AG04450 (cell line): ENCODE measurements around the gene ZSCAN21. TPM values are rescaled to one million over a fixed set of nuclear protein-coding genes. Genes with fewer than 3 reads are reported as not detected.

Experiments used
- CTCF ChIA-PET: fragments of 300-600, 350-600 bp; formaldehyde crosslinking; extraction: SDS; loops from one replicate; lab custom pipeline; 2022; ENCODE audit warnings: antibody characterized with exemption, inconsistent platforms; lab: Charles Lee
- POLR2A ChIA-PET: fragments of 350-600 bp; formaldehyde crosslinking; extraction: SDS; loops from one replicate; lab custom pipeline; 2021; ENCODE audit warnings: antibody characterized with exemption, inconsistent platforms; lab: Yijun Ruan, JAX
- DNase-seq: peaks from one replicate; pipeline ENCODE4 v3.0.0-alpha.2; 2011; ENCODE audit warnings: low read depth, low spot score
- H3K27ac ChIP-seq: one replicate; pipeline ENCODE4 v1.5.1; 2012; ENCODE audit warnings: low read depth, low read length, control low read depth
- H3K27me3 ChIP-seq: one replicate; pipeline ENCODE4 v1.6.0; 2012; ENCODE audit warnings: low read length; ENCODE audit not compliant: control insufficient read depth, insufficient read depth
- H3K4me3 ChIP-seq: 2 replicates; pipeline ENCODE4 v1.5.1; 2011; ENCODE audit warnings: mild to moderate bottlenecking, low read depth, low read length, control low read depth
- H3K9me3 ChIP-seq: 2 replicates; pipeline ENCODE4 v1.5.1; 2012; ENCODE audit warnings: low read length; ENCODE audit not compliant: control insufficient read depth, insufficient read depth
- polyA plus RNA-seq: library from polyadenylated mRNA; depleted of rRNA; stranded (reverse); fragments of >200 nt; gene quantifications from 2 replicates; pipeline ENCODE4 v1.2.3, GENCODE V29; 2011; rRNA removed
- small RNA-seq: library from RNA; depleted of rRNA; stranded (forward); fragments of <200 nt; gene quantifications from one replicate; pipeline ENCODE3, GENCODE V24; 2012; ENCODE audit warnings: low read depth; ENCODE audit not compliant: insufficient read length
- TF ChIP-seq, protein P1 (sequence below): IDR thresholded peaks from 2 replicates; pipeline ENCODE4 v1.5.1; 2011; ENCODE audit warnings: low read depth, low read length, control low read depth, inconsistent platforms

ZSCAN21 gene
- polyA plus RNA-seq, 1 experiment: 15.2 TPM

DNA sequence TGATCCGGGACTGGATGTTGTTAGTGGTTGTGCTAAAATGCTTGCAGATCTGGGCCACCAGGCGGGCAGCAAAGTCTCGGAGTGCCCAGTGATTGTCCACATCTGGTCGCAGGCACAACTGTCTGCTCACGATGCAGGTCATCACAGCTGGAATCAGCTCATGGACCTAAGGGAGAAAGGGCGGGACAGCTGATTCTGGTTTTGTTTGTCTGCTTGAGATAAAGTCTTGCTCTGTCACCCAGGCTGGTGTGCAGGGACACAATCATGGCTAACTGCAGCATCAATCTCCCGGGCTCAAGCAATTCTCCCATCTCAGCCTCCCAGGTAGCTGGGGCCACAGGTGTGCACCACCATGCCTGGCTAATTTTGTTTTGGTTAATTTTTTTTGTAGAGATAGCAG is 61.6 kb downstream of the ZSCAN21 start:
- Histone ChIP-seq H3K27ac (no peak overlapping the region), H3K9me3 (no peaks in the 10 kb centered on the region), H3K4me3 (no peak overlapping the region), H3K27me3 (no peaks in the 10 kb centered on the region)
- TF ChIP-seq, protein P1, sequence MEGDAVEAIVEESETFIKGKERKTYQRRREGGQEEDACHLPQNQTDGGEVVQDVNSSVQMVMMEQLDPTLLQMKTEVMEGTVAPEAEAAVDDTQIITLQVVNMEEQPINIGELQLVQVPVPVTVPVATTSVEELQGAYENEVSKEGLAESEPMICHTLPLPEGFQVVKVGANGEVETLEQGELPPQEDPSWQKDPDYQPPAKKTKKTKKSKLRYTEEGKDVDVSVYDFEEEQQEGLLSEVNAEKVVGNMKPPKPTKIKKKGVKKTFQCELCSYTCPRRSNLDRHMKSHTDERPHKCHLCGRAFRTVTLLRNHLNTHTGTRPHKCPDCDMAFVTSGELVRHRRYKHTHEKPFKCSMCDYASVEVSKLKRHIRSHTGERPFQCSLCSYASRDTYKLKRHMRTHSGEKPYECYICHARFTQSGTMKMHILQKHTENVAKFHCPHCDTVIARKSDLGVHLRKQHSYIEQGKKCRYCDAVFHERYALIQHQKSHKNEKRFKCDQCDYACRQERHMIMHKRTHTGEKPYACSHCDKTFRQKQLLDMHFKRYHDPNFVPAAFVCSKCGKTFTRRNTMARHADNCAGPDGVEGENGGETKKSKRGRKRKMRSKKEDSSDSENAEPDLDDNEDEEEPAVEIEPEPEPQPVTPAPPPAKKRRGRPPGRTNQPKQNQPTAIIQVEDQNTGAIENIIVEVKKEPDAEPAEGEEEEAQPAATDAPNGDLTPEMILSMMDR: no peak
- ChIA-PET POLR2A (interaction anchor here (0.6 kb wide), 1 partner anchor 24 kb away, joined by 4 read pairs; no protein-coding TSS in a partner anchor), CTCF (no interaction called here)
- DNase-seq: no peak

DNA sequence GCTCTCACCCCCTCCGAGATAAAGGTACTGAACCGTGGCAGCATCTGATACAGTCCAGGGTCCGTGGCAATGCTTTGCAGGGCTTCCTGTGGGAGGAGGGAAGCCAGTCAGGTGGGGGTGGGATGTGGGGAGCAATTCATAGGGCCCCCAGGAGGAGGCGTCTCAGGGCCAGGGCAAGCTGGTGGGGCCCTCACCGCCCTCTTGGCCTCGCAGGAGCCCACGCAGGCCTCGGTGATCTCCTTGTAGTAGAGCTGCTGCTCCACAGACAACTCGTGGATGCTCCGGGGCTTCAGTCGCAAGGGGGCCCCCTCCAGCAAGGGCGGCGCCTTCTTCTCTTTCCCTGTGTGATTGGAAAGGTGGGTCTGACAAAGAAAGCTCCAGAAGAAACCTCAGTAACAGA is 62.3 kb downstream of the ZSCAN21 start:
- no peak for DNase-seq
- ChIA-PET POLR2A (no interaction called here), CTCF (no interaction called here)
- H3K9me3 ChIP-seq: no peaks in the 10 kb centered on the region
- H3K27me3 ChIP-seq: no peaks in the 10 kb centered on the region
- TF ChIP-seq, protein P1: no peak
- H3K4me3 ChIP-seq: no peak overlapping the region
- H3K27ac ChIP-seq: no peak overlapping the region

Small RNAs within 50 kb of the gene (small RNA-seq; reads per million reads assigned to genes)
- gene MIR106B (29,865 reads per million, percentile 100 among the genes with 10 or more reads in this experiment), gene MIR25 (14,751 reads per million, percentile 99 among the genes with 10 or more reads in this experiment), gene MIR93 (4,957 reads per million, percentile 98 among the genes with 10 or more reads in this experiment)

Other genes with a start within 250 kb of the ZSCAN21 start
- not detected in 2 replicates for gene CYP3A43, start 221.8 kb upstream of the ZSCAN21 start, polyA plus RNA-seq
- gene OR2AE1, start 172.7 kb upstream of the ZSCAN21 start, polyA plus RNA-seq: not detected in 2 replicates
- gene TRIM4, start 130.2 kb upstream of the ZSCAN21 start, polyA plus RNA-seq: 27.0 and 32.7 TPM in 2 replicates
- gene GJC3, start 120.2 kb upstream of the ZSCAN21 start, polyA plus RNA-seq: not detected in 2 replicates
- not detected in 2 replicates for gene AZGP1, start 73.7 kb upstream of the ZSCAN21 start, polyA plus RNA-seq
- gene ZKSCAN1, start 34.2 kb upstream of the ZSCAN21 start, polyA plus RNA-seq: 36.8 and 42.7 TPM in 2 replicates
- gene ZNF3, start 31.9 kb downstream of the ZSCAN21 start, polyA plus RNA-seq: 35.3 and 37.0 TPM in 2 replicates
- 265 and 308 TPM in 2 replicates for gene COPS6, start 39.2 kb downstream of the ZSCAN21 start, polyA plus RNA-seq
- gene MCM7, start 51.6 kb downstream of the ZSCAN21 start, polyA plus RNA-seq: 39.5 and 44.2 TPM in 2 replicates
- 25.4 and 26.1 TPM in 2 replicates for gene AP4M1, start 51.9 kb downstream of the ZSCAN21 start, polyA plus RNA-seq
- gene TAF6, start 69.6 kb downstream of the ZSCAN21 start, polyA plus RNA-seq: 28.2 and 31.2 TPM in 2 replicates
- gene CNPY4, start 69.9 kb downstream of the ZSCAN21 start, polyA plus RNA-seq: 26.3 and 29.7 TPM in 2 replicates
- 0.55 and 0.56 TPM in 2 replicates for gene MBLAC1, start 77.2 kb downstream of the ZSCAN21 start, polyA plus RNA-seq
- 122 and 160 TPM in 2 replicates for gene LAMTOR4, start 99.1 kb downstream of the ZSCAN21 start, polyA plus RNA-seq
- 3.5 and 6.2 TPM in 2 replicates for gene TRAPPC14, start 108.9 kb downstream of the ZSCAN21 start, polyA plus RNA-seq
- 14.4 and 16.0 TPM in 2 replicates for gene GAL3ST4, start 118.8 kb downstream of the ZSCAN21 start, polyA plus RNA-seq
- 2.6 TPM in 2 replicates for gene GPC2, start 127.6 kb downstream of the ZSCAN21 start, polyA plus RNA-seq
- 0.15 and 0.22 TPM in 2 replicates for gene STAG3, start 128.1 kb downstream of the ZSCAN21 start, polyA plus RNA-seq
- gene PVRIG, start 170.2 kb downstream of the ZSCAN21 start, polyA plus RNA-seq: 0.42 TPM in 1 of 2 replicates, not detected in the other